Osteocyte (in vitro differentiated cells): ENCODE data around the gene SFMBT1. TPM values are rescaled to one million over a fixed set of nuclear protein-coding genes. Genes with fewer than 3 reads are reported as not detected.

ENCODE experiments used
- DNase-seq: peaks from one replicate; pipeline ENCODE4 v3.0.0; 2021; ENCODE audit warnings: mixed read lengths; ENCODE audit not compliant: unreplicated experiment; ENCODE audit errors: extremely low spot score
- H3K27ac Mint-ChIP-seq: one replicate; pipeline ENCODE4 v1.8.0; 2021; ENCODE audit warnings: mild to moderate bottlenecking, mixed read lengths; ENCODE audit not compliant: unreplicated experiment
- H3K27me3 Mint-ChIP-seq: one replicate; pipeline ENCODE4 v1.8.0; 2021; ENCODE audit warnings: mixed read lengths; ENCODE audit not compliant: unreplicated experiment
- H3K36me3 Mint-ChIP-seq: one replicate; pipeline ENCODE4 v1.8.0; 2021; ENCODE audit warnings: mixed read lengths; ENCODE audit not compliant: unreplicated experiment
- H3K4me1 Mint-ChIP-seq: one replicate; pipeline ENCODE4 v1.8.0; 2021; ENCODE audit warnings: mixed read lengths; ENCODE audit not compliant: unreplicated experiment
- H3K4me3 Mint-ChIP-seq: one replicate; pipeline ENCODE4 v1.8.0; 2021; ENCODE audit warnings: mild to moderate bottlenecking, moderate library complexity, mixed read lengths; ENCODE audit not compliant: unreplicated experiment
- H3K9me3 Mint-ChIP-seq: one replicate; pipeline ENCODE4 v1.8.0; 2021; ENCODE audit warnings: mixed read lengths; ENCODE audit not compliant: unreplicated experiment
- CTCF ChIP-seq: fragments of 200-600 bp; sonication (generic); IDR thresholded peaks from 2 replicates; pipeline ENCODE4 v1.5.0; 2021; ENCODE audit warnings: antibody characterized with exemption, mild to moderate bottlenecking, moderate library complexity
- total RNA-seq: library from RNA; stranded (reverse); gene quantifications from 2 replicates; pipeline ENCODE4 v1.2.1, GENCODE V29; 2021

Gene SFMBT1
- total RNA-seq, 1 donor from 2014 or later, result 8.0 TPM

DNA sequence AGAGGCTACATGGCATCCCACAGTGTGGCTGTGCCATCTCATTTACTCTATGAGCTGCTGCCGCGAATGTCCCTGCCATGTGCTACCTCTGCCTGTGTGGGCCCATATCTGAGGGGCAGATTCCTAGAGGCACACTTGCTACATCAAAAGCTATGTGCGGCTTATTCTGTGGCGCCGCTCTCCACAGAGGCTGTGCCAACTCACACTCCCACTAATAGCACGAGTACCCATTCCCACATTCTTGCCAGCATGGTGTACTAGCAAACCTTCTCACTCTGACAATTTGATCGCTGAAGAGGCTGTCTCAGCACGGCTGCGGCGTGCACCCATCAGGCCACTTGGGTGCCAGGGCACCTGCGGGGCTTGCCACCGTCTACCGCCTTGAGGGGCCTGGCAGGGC lies 179.9 kb downstream of the SFMBT1 start:
- peaks cover 3% of the 10 kb centered on the region for H3K9me3 Mint-ChIP-seq
- no peaks in the 10 kb centered on the region for H3K27me3 Mint-ChIP-seq
- H3K4me3 Mint-ChIP-seq, result no peak overlapping the region
- peaks cover 13% of the 10 kb centered on the region for H3K36me3 Mint-ChIP-seq
- no peak for DNase-seq
- TF ChIP-seq CTCF, result no peak
- no peak overlapping the region for H3K27ac Mint-ChIP-seq
- no peaks in the 10 kb centered on the region for H3K4me1 Mint-ChIP-seq

DNA sequence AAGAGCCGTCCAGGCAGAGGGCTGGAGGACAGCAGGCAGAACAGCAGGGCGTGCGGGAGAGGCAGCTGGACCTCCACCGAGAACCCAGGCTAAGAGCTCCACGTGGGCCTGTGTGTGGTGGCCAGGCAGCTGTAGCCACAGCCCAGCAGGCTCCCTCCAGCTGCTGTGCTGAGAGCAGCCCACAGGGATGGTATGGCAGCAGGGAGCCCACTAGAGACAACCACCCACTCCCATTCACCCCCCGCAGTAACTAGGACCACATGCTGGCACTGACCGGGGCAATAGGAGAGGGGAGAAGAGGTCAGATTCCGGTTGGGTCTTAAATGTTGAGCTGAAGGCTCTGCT lies 185.5 kb downstream of the SFMBT1 start:
- peaks cover 3% of the 10 kb centered on the region for H3K9me3 Mint-ChIP-seq
- no peak for DNase-seq
- H3K27me3 Mint-ChIP-seq, result no peaks in the 10 kb centered on the region
- no peak overlapping the region for H3K27ac Mint-ChIP-seq
- no peak for TF ChIP-seq CTCF
- H3K4me3 Mint-ChIP-seq, result no peak overlapping the region
- peaks cover 13% of the 10 kb centered on the region for H3K36me3 Mint-ChIP-seq
- no peaks in the 10 kb centered on the region for H3K4me1 Mint-ChIP-seq

- Mint-ChIP-seq H3K9me3 (peaks cover 3% of the 10 kb centered on the region), H3K27ac (no peak overlapping the region), H3K4me1 (no peaks in the 10 kb centered on the region), H3K27me3 (no peaks in the 10 kb centered on the region), H3K4me3 (no peak overlapping the region), H3K36me3 (peaks cover 10% of the 10 kb centered on the region)
- no peak for TF ChIP-seq CTCF
- no peak for DNase-seq
Observed at GRCh38 chr3:52859686-52860423, 186.0 kb downstream of the SFMBT1 start.

DNA sequence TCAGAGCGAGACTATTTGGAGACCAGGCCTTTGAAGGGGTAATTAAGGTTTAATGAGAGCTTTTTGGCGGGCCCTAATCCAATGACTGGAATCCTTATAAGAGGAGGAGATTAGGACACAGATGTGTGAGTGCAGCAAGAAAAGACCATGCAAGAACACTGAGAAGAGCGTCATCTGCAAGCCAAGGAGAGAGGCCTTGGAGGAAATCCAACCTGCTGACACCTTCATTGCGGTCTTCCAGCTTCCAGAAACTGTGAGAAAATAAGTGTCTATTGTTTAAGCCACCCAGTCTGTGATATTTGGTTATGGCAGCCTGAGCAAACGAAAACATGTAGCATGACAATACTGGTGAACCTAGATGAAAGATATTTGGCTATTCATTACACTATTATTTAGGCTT lies 188.0 kb downstream of the SFMBT1 start:
- Mint-ChIP-seq H3K36me3 (peaks cover 8% of the 10 kb centered on the region), H3K27ac (no peak overlapping the region), H3K4me1 (no peaks in the 10 kb centered on the region), H3K27me3 (no peaks in the 10 kb centered on the region), H3K4me3 (no peak overlapping the region), H3K9me3 (no peaks in the 10 kb centered on the region)
- DNase-seq, result no peak
- no peak for TF ChIP-seq CTCF

GRCh38 chr3:52857133-52857532 lies 188.7 kb downstream of the SFMBT1 start:
- no peak for DNase-seq
- no peak overlapping the region for H3K4me3 Mint-ChIP-seq
- no peak overlapping the region for H3K27ac Mint-ChIP-seq
- no peaks in the 10 kb centered on the region for H3K27me3 Mint-ChIP-seq
- no peaks in the 10 kb centered on the region for H3K9me3 Mint-ChIP-seq
- peaks cover 8% of the 10 kb centered on the region for H3K36me3 Mint-ChIP-seq
- no peaks in the 10 kb centered on the region for H3K4me1 Mint-ChIP-seq
- TF ChIP-seq CTCF, result no peak
